HepG2 (cell line): ENCODE results near the gene CCNB1. TPM values are rescaled to one million over a fixed set of nuclear protein-coding genes. Genes with fewer than 3 reads are reported as not detected.

Experiments
- ARID4A ChIP-seq: sonication (generic); formaldehyde crosslinking; IDR thresholded peaks from 2 replicates; pipeline ENCODE4 v1.5.0; 2020; ENCODE audit warnings: mild to moderate bottlenecking, missing genetic modification reagents, borderline replicate concordance
- CC2D1A ChIP-seq: sonication (generic); formaldehyde crosslinking; IDR thresholded peaks from 2 replicates; pipeline ENCODE4 v1.8.1; 2023; ENCODE audit warnings: mild to moderate bottlenecking, missing genetic modification reagents
- KDM4B ChIP-seq: sonication (generic); formaldehyde crosslinking; IDR thresholded peaks from 2 replicates; pipeline ENCODE4 v1.4.0; 2020; ENCODE audit warnings: missing genetic modification reagents
- LBX2 ChIP-seq: sonication (generic); formaldehyde crosslinking; IDR thresholded peaks from 2 replicates; pipeline ENCODE4 v1.5.0; 2020; ENCODE audit warnings: missing genetic modification reagents, mild to moderate bottlenecking, borderline replicate concordance
- MEIS2 ChIP-seq: sonication (generic); formaldehyde crosslinking; IDR thresholded peaks from 2 replicates; pipeline ENCODE4 v1.9.0; 2021; ENCODE audit warnings: mild to moderate bottlenecking, missing genetic modification reagents
- NFATC3 ChIP-seq: sonication (generic); formaldehyde crosslinking; IDR thresholded peaks from 2 replicates; pipeline ENCODE4 v1.5.1; 2020; ENCODE audit warnings: mild to moderate bottlenecking, missing genetic modification reagents
- NFIC ChIP-seq: IDR thresholded peaks from 2 replicates; pipeline ENCODE4 v1.6.1; 2012; ENCODE audit warnings: mild to moderate bottlenecking, low read length, inconsistent platforms
- PAWR ChIP-seq: sonication (generic); formaldehyde crosslinking; IDR thresholded peaks from 2 replicates; pipeline ENCODE4 v1.4.0; 2020; ENCODE audit warnings: missing genetic modification reagents, mild to moderate bottlenecking, borderline replicate concordance
- UBTF ChIP-seq: sonication (generic); formaldehyde crosslinking; IDR thresholded peaks from 2 replicates; pipeline ENCODE4 v1.4.0; 2020; ENCODE audit warnings: mild to moderate bottlenecking, missing genetic modification reagents
- ZFP36 ChIP-seq: fragments of 150-350 bp; IDR thresholded peaks from 2 replicates; pipeline ENCODE4 v1.6.1; 2018; ENCODE audit warnings: borderline replicate concordance, low read length, low read depth; ENCODE audit not compliant: partially characterized antibody
- ZFYVE20 ChIP-seq: sonication (generic); formaldehyde crosslinking; IDR thresholded peaks from 2 replicates; pipeline ENCODE4 v1.8.0; 2023; ENCODE audit warnings: low read depth, mild to moderate bottlenecking, moderate library complexity, missing genetic modification reagents, borderline replicate concordance
- ZMAT5 ChIP-seq: sonication (generic); formaldehyde crosslinking; IDR thresholded peaks from 2 replicates; pipeline ENCODE4 v1.5.0; 2020; ENCODE audit warnings: mild to moderate bottlenecking, low read depth, missing genetic modification reagents, borderline replicate concordance
- ZNF124 ChIP-seq: sonication (generic); formaldehyde crosslinking; IDR thresholded peaks from 2 replicates; pipeline ENCODE4 v1.4.0; 2020; ENCODE audit warnings: missing genetic modification reagents
- ZNF33A ChIP-seq: sonication (generic); formaldehyde crosslinking; IDR thresholded peaks from 2 replicates; pipeline ENCODE4 v1.5.1; 2020; ENCODE audit warnings: missing genetic modification reagents, mild to moderate bottlenecking, moderate library complexity, borderline replicate concordance
- ZNF547 ChIP-seq: sonication (generic); formaldehyde crosslinking; IDR thresholded peaks from 2 replicates; pipeline ENCODE4 v1.5.1; 2020; ENCODE audit warnings: mild to moderate bottlenecking, missing genetic modification reagents
- ZNF670 ChIP-seq: sonication (generic); formaldehyde crosslinking; IDR thresholded peaks from 2 replicates; pipeline ENCODE4 v1.8.0; 2022; ENCODE audit warnings: mild to moderate bottlenecking, missing genetic modification reagents, borderline replicate concordance
- ZNF678 ChIP-seq: sonication (generic); formaldehyde crosslinking; IDR thresholded peaks from 2 replicates; pipeline ENCODE4 v1.4.0; 2020; ENCODE audit warnings: mild to moderate bottlenecking, missing genetic modification reagents
- ZNF766 ChIP-seq: sonication (generic); formaldehyde crosslinking; IDR thresholded peaks from 2 replicates; pipeline ENCODE4 v1.5.0; 2020; ENCODE audit warnings: missing genetic modification reagents, borderline replicate concordance
- ZNF891 ChIP-seq: sonication (generic); formaldehyde crosslinking; IDR thresholded peaks from 2 replicates; pipeline ENCODE4 v1.5.0; 2020; ENCODE audit warnings: mild to moderate bottlenecking, missing genetic modification reagents
- polyA plus RNA-seq, 8 experiments: library from polyadenylated mRNA; depleted of rRNA in 3 of 8; stranded (reverse) in 7 of 8; unstranded in 1 of 8; fragments of >200 nt; fragmentation: Illumina TruSeq in 4 of 8; extraction: Trizol in 4 of 8; gene quantifications; 2 replicates each; pipeline versions ENCODE4 v1.2.1 to v1.2.3, GENCODE V29; 2011 to 2016; ENCODE audit warnings: low read depth in 4 of 8, missing spikeins in 1 of 8, mixed read lengths in 1 of 8; ENCODE audit not compliant: insufficient read depth in 1 of 8
- total RNA-seq, 5 experiments: library from RNA; depleted of rRNA; stranded (reverse); fragments of >200 nt; fragmentation: Illumina TruSeq; extraction: Trizol; gene quantifications; 2 replicates each; pipeline ENCODE4 v1.2.3, GENCODE V29; 2016; ENCODE audit warnings: low read depth in 1 of 5

Gene CCNB1
- total and polyA plus RNA-seq, 2 of the 13 experiments (the other 11 are each of a cell fraction or from before 2014, with no cell fraction given): 82.3 to 316 TPM

GRCh38 chr5:69189162-69190086 is 22.5 kb downstream of the CCNB1 start, which contains the start of gene CENPH (continued):
- TF ChIP-seq CC2D1A (CRISPR knock-in tag) (no peak), MEIS2 (CRISPR knock-in tag) (peak; percentile 26; the same call in 1 of the 2 replicates), LBX2 (CRISPR knock-in tag) (peak; percentile 73; the same call in 1 of the 2 replicates), ZNF124 (CRISPR knock-in tag) (peak; percentile 56; the same call in 1 of the 2 replicates), ZNF766 (CRISPR knock-in tag) (peak; percentile 46; the same call in 1 of the 2 replicates), NFATC3 (CRISPR knock-in tag) (no peak), KDM4B (no peak), ZFYVE20 (CRISPR knock-in tag) (no peak), ZMAT5 (CRISPR knock-in tag) (no peak), ZNF891 (CRISPR knock-in tag) (no peak), ZFP36 (no peak), NFIC (peak; percentile 39; the same call in 1 of the 2 replicates), ZNF547 (peak; percentile 87), ZNF670 (CRISPR knock-in tag) (peak; percentile 73; the same call in 1 of the 2 replicates), ZNF678 (CRISPR knock-in tag) (no peak), UBTF (CRISPR knock-in tag) (peak; percentile 66; the same call in 1 of the 2 replicates), ZNF33A (peak; percentile 85; the same call in 1 of the 2 replicates), PAWR (CRISPR knock-in tag) (0 out of 2 replicates have a peak, but pooled peaks have one; percentile 51), ARID4A (peak; percentile 98)
